Lung (tissue), 12 donors: ENCODE results near the gene TPD52L2. TPM values are rescaled to one million over a fixed set of nuclear protein-coding genes. Genes with fewer than 3 reads are reported as not detected.

Source experiments
- ATAC-seq: fragments of 200-7000 bp; cut with Tn5 transposase; one replicate; pipeline ENCODE4 v1.9.1; 2020; ENCODE audit warnings: moderate number of reproducible peaks; ENCODE audit not compliant: insufficient read depth, low FRiP score
- DNase-seq, 3 donors: peaks; one replicate each; pipeline ENCODE4 v3.0.0-alpha.2; 2013 to 2017
- H3K27ac ChIP-seq, 2 donors: one replicate each; pipeline ENCODE4 v1.5.1; 2013; ENCODE audit warnings: mild to moderate bottlenecking in 2 of 2, moderate library complexity in 2 of 2, control low read depth in 1 of 2, inconsistent platforms in 1 of 2, low read depth in 1 of 2, low read length in 1 of 2
- H3K27me3 ChIP-seq, 3 donors: one replicate each; pipeline ENCODE4 v1.5.1; 2013; ENCODE audit warnings: low read length in 2 of 3; ENCODE audit not compliant: control insufficient read depth in 3 of 3, insufficient read depth in 3 of 3
- H3K36me3 ChIP-seq, 4 donors: one replicate each; pipeline ENCODE4 v1.5.1; 2013; ENCODE audit warnings: low read length in 4 of 4, mild to moderate bottlenecking in 1 of 4, moderate library complexity in 1 of 4; ENCODE audit not compliant: control insufficient read depth in 4 of 4, insufficient read depth in 4 of 4
- H3K4me1 ChIP-seq, 5 donors: one replicate each; pipeline ENCODE4 v1.5.1; 2013; ENCODE audit warnings: low read length in 5 of 5, mild to moderate bottlenecking in 2 of 5, moderate library complexity in 1 of 5; ENCODE audit not compliant: control insufficient read depth in 5 of 5, insufficient read depth in 5 of 5
- H3K4me3 ChIP-seq: one replicate; pipeline ENCODE4 v1.5.1; 2013; ENCODE audit warnings: mild to moderate bottlenecking, control low read depth, moderate library complexity
- H3K9ac ChIP-seq, 2 donors: one replicate each; pipeline ENCODE4 v1.5.1; 2013; ENCODE audit warnings: low read length in 2 of 2, control low read depth in 1 of 2; ENCODE audit not compliant: insufficient read depth in 1 of 2
- H3K9me3 ChIP-seq, 4 donors: one replicate each; pipeline ENCODE4 v1.5.1; 2013; ENCODE audit warnings: low read length in 3 of 4, mild to moderate bottlenecking in 1 of 4, moderate library complexity in 1 of 4; ENCODE audit not compliant: control insufficient read depth in 4 of 4, insufficient read depth in 3 of 4
- WGBS, 2 donors: extraction: QIAGEN DNeasy Blood & Tissue Kit; methylation state at CpG; one replicate each; pipeline ENCODE4 v1.1.7; 2013; 5-methylcytosine and 5-hydroxymethylcytosine counted together
- polyA plus RNA-seq, 2 donors: library from polyadenylated mRNA; stranded (reverse); fragments of 200-250 nt; gene quantifications; one replicate each; pipeline ENCODE4 v1.2.1, GENCODE V29; 2013
- total RNA-seq, 2 donors: library from RNA; depleted of rRNA in 1 of 2; stranded (reverse); fragments of >200 nt in 1 of 2; gene quantifications; one replicate each; pipeline ENCODE4 v1.2.1, GENCODE V29; 2014 to 2021
- TF ChIP-seq, protein P1 (sequence below): IDR thresholded peaks from 2 replicates; pipeline ENCODE4 v1.5.1; 2012; ENCODE audit warnings: mild to moderate bottlenecking; ENCODE audit errors: control extremely low read depth, extremely low read depth
- donor health status: control.
- donor health status: control.
- donor health status: Bipolar disorder and iron deficiency.
- donor health status: healthy.
- donor health status: DM: yes; HTN: yes; CAD: no.

Gene TPD52L2
- total and polyA plus RNA-seq, 4 donors = 66.2 to 130 (median 79.3) TPM

DNA sequence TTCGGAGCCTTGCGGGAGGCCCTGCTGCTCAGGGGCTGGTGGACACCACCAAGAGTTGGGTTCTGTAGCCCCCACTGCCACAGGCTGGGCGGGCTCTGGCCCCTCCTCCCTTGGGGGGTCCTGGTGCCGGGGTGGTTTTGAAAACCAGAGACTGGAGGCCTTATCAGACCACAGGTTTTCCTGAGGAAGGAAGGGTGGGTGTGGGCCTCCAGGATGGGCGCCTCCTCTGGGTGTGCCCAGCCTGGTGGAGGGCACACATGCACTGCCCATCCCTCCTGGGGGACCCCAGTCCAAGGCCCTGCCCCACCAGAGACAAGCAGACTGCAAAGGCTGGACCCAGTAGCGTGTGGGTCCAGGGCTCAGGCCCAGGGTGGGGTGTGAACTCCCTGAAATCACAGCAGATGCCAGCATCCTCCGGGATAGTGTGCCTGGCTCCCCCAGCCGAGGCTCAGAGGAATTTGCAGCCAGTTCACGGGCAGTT lies 20.5 kb upstream of the TPD52L2 start:
- whole genome bisulfite sequencing, 2 donors = 10 to 42% methylated on average over 9 of the region's 9 CpGs
- H3K27ac ChIP-seq = peak overlapping the region in 1 of 2 donors; percentile 9
- H3K9me3 ChIP-seq = peaks cover 0 to 1% (median 0%) of the 10 kb centered on the region in 4 donors
- H3K27me3 ChIP-seq = no peaks in the 10 kb centered on the region
- peaks cover 0 to 28% (median 23%) of the 10 kb centered on the region in 5 donors for H3K4me1 ChIP-seq
- H3K4me3 ChIP-seq = no peak overlapping the region
- TF ChIP-seq, protein P1, sequence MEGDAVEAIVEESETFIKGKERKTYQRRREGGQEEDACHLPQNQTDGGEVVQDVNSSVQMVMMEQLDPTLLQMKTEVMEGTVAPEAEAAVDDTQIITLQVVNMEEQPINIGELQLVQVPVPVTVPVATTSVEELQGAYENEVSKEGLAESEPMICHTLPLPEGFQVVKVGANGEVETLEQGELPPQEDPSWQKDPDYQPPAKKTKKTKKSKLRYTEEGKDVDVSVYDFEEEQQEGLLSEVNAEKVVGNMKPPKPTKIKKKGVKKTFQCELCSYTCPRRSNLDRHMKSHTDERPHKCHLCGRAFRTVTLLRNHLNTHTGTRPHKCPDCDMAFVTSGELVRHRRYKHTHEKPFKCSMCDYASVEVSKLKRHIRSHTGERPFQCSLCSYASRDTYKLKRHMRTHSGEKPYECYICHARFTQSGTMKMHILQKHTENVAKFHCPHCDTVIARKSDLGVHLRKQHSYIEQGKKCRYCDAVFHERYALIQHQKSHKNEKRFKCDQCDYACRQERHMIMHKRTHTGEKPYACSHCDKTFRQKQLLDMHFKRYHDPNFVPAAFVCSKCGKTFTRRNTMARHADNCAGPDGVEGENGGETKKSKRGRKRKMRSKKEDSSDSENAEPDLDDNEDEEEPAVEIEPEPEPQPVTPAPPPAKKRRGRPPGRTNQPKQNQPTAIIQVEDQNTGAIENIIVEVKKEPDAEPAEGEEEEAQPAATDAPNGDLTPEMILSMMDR = no peak
- ATAC-seq (no peak), DNase-seq (no peak)
- H3K36me3 ChIP-seq = no peaks in the 10 kb centered on the region
- no peak overlapping the region for H3K9ac ChIP-seq

GRCh38 chr20:63846128-63846771 lies 18.8 kb upstream of the TPD52L2 start:
- Histone ChIP-seq H3K9me3 (peaks cover 0 to 1% (median 0%) of the 10 kb centered on the region in 4 donors), H3K9ac (no peak overlapping the region), H3K4me3 (no peak overlapping the region), H3K4me1 (peaks cover 0 to 28% (median 23%) of the 10 kb centered on the region in 5 donors), H3K36me3 (no peaks in the 10 kb centered on the region), H3K27ac (peak overlapping the region; percentile 7 to 61), H3K27me3 (no peaks in the 10 kb centered on the region)
- TF ChIP-seq, protein P1 = no peak
- WGBS, 2 donors = 1 to 2% methylated on average over 22 to 24 of the region's 24 CpGs
- ATAC-seq (no peak), DNase-seq (peak; percentile 68 to 85 (median 70))

- H3K9ac ChIP-seq = peak overlapping the region in 1 of 2 donors; percentile 3
- peak overlapping the region; percentile 79 for H3K27ac ChIP-seq
These were observed 18.2 kb upstream of the TPD52L2 start for GRCh38 chr20:63846888-63847236.

More at GRCh38 chr20:63846888-63847236, 18.2 kb upstream of the TPD52L2 start:
- TF ChIP-seq, protein P1 = no peak
- DNase-seq = no peak
- peaks cover 0 to 1% (median 0%) of the 10 kb centered on the region in 4 donors for H3K9me3 ChIP-seq
- WGBS, 2 donors = 41 to 61% methylated on average over 2 to 3 of the region's 3 CpGs
- no peak for ATAC-seq
- H3K4me3 ChIP-seq = no peak overlapping the region
- H3K36me3 ChIP-seq = no peaks in the 10 kb centered on the region
- H3K4me1 ChIP-seq = peaks cover 0 to 28% (median 23%) of the 10 kb centered on the region in 5 donors
- H3K27me3 ChIP-seq = no peaks in the 10 kb centered on the region
